ENCODE measurements around the gene TLE6.

DNA sequence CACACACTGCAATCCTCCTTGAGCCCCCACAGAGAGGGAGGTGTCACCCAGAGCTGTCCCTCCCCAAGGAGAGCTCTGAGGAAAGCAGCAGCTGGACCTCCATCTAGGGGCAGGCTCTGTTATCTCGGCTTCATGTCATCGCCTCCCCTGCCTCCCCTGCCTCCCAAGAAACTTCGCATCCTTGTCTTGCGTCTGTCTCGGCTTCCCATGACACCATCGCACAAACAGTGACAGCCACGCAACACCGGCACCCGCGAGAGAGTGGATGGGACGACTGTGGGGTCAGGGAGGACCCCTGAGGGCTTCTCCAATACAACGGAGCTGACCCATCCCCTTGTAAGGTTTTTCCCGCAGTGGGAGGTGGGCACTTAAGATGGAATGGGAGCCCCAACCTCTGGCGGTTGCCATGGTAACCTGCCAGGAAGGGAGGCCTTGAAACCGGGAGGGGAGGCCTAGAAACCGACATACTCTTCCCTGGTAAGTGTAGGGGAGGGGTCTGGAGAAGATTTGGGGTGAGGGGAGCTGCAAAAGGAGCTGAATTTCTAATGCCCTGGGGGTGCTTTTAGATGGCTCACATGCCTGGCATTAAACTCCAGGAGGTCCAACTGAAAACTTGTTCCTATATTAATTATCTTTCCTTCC lies 35.4 kb downstream of the TLE6 start:
- TF ChIP-seq, protein P1, sequence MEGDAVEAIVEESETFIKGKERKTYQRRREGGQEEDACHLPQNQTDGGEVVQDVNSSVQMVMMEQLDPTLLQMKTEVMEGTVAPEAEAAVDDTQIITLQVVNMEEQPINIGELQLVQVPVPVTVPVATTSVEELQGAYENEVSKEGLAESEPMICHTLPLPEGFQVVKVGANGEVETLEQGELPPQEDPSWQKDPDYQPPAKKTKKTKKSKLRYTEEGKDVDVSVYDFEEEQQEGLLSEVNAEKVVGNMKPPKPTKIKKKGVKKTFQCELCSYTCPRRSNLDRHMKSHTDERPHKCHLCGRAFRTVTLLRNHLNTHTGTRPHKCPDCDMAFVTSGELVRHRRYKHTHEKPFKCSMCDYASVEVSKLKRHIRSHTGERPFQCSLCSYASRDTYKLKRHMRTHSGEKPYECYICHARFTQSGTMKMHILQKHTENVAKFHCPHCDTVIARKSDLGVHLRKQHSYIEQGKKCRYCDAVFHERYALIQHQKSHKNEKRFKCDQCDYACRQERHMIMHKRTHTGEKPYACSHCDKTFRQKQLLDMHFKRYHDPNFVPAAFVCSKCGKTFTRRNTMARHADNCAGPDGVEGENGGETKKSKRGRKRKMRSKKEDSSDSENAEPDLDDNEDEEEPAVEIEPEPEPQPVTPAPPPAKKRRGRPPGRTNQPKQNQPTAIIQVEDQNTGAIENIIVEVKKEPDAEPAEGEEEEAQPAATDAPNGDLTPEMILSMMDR (conservative IDR thresholded peaks at IDR 0.05), result no peak
- TF ChIP-seq ZFX (IDR thresholded peaks at IDR 0.05), result no peak
